Stimulated activated CD4-positive, alpha-beta T cell treated with anti-CD3 and anti-CD28 coated beads, Interleukin-4, amount 100 ng/mL, for 24 hours (primary cell): ENCODE results near the gene DHRSX.

Experiments
- DNase-seq: peaks from one replicate; pipeline ENCODE4 v3.0.0-alpha.2; 2020

Gene DHRSX

GRCh38 chrX:2184089-2184488 lies 316.7 kb downstream of the DHRSX start:
- no peak for DNase-seq

- no peak for DNase-seq
Measured at GRCh38 chrX:2183193-2183725, 317.5 kb downstream of the DHRSX start.

GRCh38 chrX:2177541-2177940 lies 323.2 kb downstream of the DHRSX start:
- DNase-seq = no peak

GRCh38 chrX:2176733-2177132 lies 324.0 kb downstream of the DHRSX start:
- DNase-seq = no peak

GRCh38 chrX:2176274-2176673 lies 324.5 kb downstream of the DHRSX start:
- DNase-seq = no peak

- DNase-seq = no peak
Measured at GRCh38 chrX:2172359-2172758, 328.4 kb downstream of the DHRSX start.
